ENCODE results near the gene AKAP7. TPM values are rescaled to one million over a fixed set of nuclear protein-coding genes. Genes with fewer than 3 reads are reported as not detected.

AKAP7 gene
- polyA plus RNA-seq, 1 of the 3 experiments (the other 2 are of a cell fraction): 0.58 TPM

DNA sequence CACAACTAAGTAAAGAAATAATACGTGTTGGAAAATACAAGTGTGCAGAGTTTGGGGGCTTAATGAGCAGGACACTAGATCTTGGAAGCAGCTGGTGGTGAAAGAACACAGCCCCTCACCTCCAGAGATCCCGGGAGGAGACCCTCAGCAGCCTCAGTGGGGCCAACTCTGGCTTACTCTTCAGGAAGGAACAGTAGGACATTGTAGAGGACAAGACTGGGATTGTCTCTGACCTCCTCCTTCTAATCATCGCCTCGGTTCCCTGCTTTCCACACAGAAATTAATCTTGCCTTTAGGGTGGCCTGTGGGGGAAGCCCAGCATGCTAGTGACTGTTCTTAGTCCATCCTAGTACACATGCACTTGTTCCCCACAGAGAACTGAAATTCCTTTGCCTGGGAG lies 130.7 kb downstream of the AKAP7 start:
- no peaks in the 10 kb centered on the region for H3F3A ChIP-seq (replicated peaks; ENCODE audit: insufficient read depth)
- no peak for DNase-seq
- no peak overlapping the region for H3K27ac ChIP-seq (ENCODE audit: low read depth in 2 of 2, low read length in 1 of 2)
- TF ChIP-seq TEAD4 (IDR thresholded peaks at IDR 0.05; ENCODE audit: borderline replicate concordance, insufficient read depth): no peak
- TF ChIP-seq EP300 (IDR thresholded peaks at IDR 0.05; ENCODE audit: borderline replicate concordance in 1 of 2, low read depth in 1 of 2, low read length in 1 of 2): no peak
- TF ChIP-seq RFX5 (IDR thresholded peaks at IDR 0.05; ENCODE audit: low read length): no peak
- TF ChIP-seq JUND (IDR thresholded peaks at IDR 0.05): no peak
- TF ChIP-seq, protein P1, sequence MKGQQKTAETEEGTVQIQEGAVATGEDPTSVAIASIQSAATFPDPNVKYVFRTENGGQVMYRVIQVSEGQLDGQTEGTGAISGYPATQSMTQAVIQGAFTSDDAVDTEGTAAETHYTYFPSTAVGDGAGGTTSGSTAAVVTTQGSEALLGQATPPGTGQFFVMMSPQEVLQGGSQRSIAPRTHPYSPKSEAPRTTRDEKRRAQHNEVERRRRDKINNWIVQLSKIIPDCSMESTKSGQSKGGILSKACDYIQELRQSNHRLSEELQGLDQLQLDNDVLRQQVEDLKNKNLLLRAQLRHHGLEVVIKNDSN (IDR thresholded peaks at IDR 0.05; ENCODE audit: borderline replicate concordance, low read depth): no peak
- TF ChIP-seq, protein P2, sequence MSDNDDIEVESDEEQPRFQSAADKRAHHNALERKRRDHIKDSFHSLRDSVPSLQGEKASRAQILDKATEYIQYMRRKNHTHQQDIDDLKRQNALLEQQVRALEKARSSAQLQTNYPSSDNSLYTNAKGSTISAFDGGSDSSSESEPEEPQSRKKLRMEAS (IDR thresholded peaks at IDR 0.05; ENCODE audit: low read depth): no peak
- TF ChIP-seq FOSL2 (IDR thresholded peaks at IDR 0.05; ENCODE audit: borderline replicate concordance, low read depth): no peak
- TF ChIP-seq RXRA (IDR thresholded peaks at IDR 0.05; ENCODE audit: borderline replicate concordance, low read depth): no peak
- no peaks in the 10 kb centered on the region for H3K36me3 ChIP-seq (replicated peaks in 1 of 2; ENCODE audit: control insufficient read depth in 1 of 2, insufficient read depth in 2 of 2, low read length in 1 of 2)
- ChIA-PET POLR2A (no interaction called here), CTCF (no interaction called here)
- no peaks in the 10 kb centered on the region; a peak in 1 of 4 replicates for H3K4me1 ChIP-seq (ENCODE audit: control insufficient read depth in 1 of 2, insufficient read depth in 2 of 2, low read depth in 1 of 2, low read length in 1 of 2)
- H3K9me2 ChIP-seq: 0 out of 2 replicates have a peak, but pooled peaks cover 2% of the 10 kb centered on the region
- WGBS (ENCODE audit: low lambda C conversion rate): 16% methylated on average over 4 of the region's 4 CpGs
- no peak overlapping the region for H3K4me2 ChIP-seq
- no peaks in the 10 kb centered on the region for H3K79me2 ChIP-seq (ENCODE audit: insufficient read depth)
- H3K9me3 ChIP-seq: 0 out of 2 replicates have a peak, but pooled peaks cover 4% of the 10 kb centered on the region
- no peak overlapping the region for H3K9ac ChIP-seq
- no peaks in the 10 kb centered on the region for H4K20me1 ChIP-seq (ENCODE audit: insufficient read depth)
- no peaks in the 10 kb centered on the region for H3K27me3 ChIP-seq (ENCODE audit: insufficient read depth)
- H2AFZ ChIP-seq (ENCODE audit: low read depth): no peak overlapping the region
- H3K4me3 ChIP-seq (ENCODE audit: low read depth in 2 of 2, low read length in 1 of 2): no peak overlapping the region

DNA sequence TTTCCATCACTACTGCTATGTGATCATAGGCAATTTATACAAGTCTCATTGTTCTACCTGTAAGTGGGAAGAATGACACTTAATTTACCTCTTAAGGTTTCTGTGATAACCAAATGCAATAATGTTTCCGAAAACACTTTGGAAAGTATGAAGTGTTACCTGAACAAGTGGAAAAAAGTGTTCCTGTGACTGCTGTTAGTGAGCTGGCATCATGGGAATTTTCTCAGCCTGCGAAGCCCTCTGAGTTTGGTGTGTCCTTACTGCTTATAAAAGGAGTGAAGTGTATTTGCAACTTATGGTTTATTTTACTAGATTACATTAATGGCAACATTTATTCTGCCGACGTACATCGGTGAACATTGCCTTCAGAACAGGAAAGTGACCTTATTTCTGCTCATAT lies 133.0 kb downstream of the AKAP7 start:
- Histone ChIP-seq H2AFZ (ENCODE audit: low read depth) (no peak overlapping the region), H4K20me1 (ENCODE audit: insufficient read depth) (no peaks in the 10 kb centered on the region), H3K79me2 (ENCODE audit: insufficient read depth) (no peaks in the 10 kb centered on the region), H3K36me3 (replicated peaks in 1 of 2; ENCODE audit: control insufficient read depth in 1 of 2, insufficient read depth in 2 of 2, low read length in 1 of 2) (no peaks in the 10 kb centered on the region), H3K4me2 (no peak overlapping the region), H3K4me3 (ENCODE audit: low read depth in 2 of 2, low read length in 1 of 2) (no peak overlapping the region), H3K9me2 (0 out of 2 replicates have a peak, but pooled peaks cover 2% of the 10 kb centered on the region), H3K27ac (ENCODE audit: low read depth in 2 of 2, low read length in 1 of 2) (no peak overlapping the region), H3K9ac (no peak overlapping the region), H3K27me3 (ENCODE audit: insufficient read depth) (no peaks in the 10 kb centered on the region), H3F3A (replicated peaks; ENCODE audit: insufficient read depth) (no peaks in the 10 kb centered on the region), H3K9me3 (0 out of 2 replicates have a peak, but pooled peaks cover 4% of the 10 kb centered on the region), H3K4me1 (ENCODE audit: control insufficient read depth in 1 of 2, insufficient read depth in 2 of 2, low read depth in 1 of 2, low read length in 1 of 2) (no peaks in the 10 kb centered on the region; a peak in 1 of 4 replicates)
- ChIA-PET CTCF (no interaction called here), POLR2A (no interaction called here)
- no peak for DNase-seq
- WGBS (ENCODE audit: low lambda C conversion rate): 58% methylated on average over 5 of the region's 5 CpGs
- TF ChIP-seq, protein P3, sequence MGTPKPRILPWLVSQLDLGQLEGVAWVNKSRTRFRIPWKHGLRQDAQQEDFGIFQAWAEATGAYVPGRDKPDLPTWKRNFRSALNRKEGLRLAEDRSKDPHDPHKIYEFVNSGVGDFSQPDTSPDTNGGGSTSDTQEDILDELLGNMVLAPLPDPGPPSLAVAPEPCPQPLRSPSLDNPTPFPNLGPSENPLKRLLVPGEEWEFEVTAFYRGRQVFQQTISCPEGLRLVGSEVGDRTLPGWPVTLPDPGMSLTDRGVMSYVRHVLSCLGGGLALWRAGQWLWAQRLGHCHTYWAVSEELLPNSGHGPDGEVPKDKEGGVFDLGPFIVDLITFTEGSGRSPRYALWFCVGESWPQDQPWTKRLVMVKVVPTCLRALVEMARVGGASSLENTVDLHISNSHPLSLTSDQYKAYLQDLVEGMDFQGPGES (IDR thresholded peaks at IDR 0.05; ENCODE audit: low read depth, low read length): no peak
- no peak for TF ChIP-seq FOSL2 (IDR thresholded peaks at IDR 0.05; ENCODE audit: borderline replicate concordance, low read depth)
- TF ChIP-seq, protein P4, sequence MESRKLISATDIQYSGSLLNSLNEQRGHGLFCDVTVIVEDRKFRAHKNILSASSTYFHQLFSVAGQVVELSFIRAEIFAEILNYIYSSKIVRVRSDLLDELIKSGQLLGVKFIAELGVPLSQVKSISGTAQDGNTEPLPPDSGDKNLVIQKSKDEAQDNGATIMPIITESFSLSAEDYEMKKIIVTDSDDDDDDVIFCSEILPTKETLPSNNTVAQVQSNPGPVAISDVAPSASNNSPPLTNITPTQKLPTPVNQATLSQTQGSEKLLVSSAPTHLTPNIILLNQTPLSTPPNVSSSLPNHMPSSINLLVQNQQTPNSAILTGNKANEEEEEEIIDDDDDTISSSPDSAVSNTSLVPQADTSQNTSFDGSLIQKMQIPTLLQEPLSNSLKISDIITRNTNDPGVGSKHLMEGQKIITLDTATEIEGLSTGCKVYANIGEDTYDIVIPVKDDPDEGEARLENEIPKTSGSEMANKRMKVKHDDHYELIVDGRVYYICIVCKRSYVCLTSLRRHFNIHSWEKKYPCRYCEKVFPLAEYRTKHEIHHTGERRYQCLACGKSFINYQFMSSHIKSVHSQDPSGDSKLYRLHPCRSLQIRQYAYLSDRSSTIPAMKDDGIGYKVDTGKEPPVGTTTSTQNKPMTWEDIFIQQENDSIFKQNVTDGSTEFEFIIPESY (IDR thresholded peaks at IDR 0.05; ENCODE audit: borderline replicate concordance, low read depth): no peak
- TF ChIP-seq RFX5 (IDR thresholded peaks at IDR 0.05; ENCODE audit: low read length): no peak
- no peak for TF ChIP-seq MEF2A (IDR thresholded peaks at IDR 0.05; ENCODE audit: borderline replicate concordance, low read depth)
- no peak for TF ChIP-seq FOXJ3 (CRISPR knock-in tag; IDR thresholded peaks at IDR 0.05)
- TF ChIP-seq ELF1 (IDR thresholded peaks at IDR 0.05): no peak
- TF ChIP-seq TEAD4 (IDR thresholded peaks at IDR 0.05; ENCODE audit: borderline replicate concordance, insufficient read depth): no peak
- no peak for TF ChIP-seq YY1 (IDR thresholded peaks at IDR 0.05; ENCODE audit: low read depth)
- TF ChIP-seq, protein P2 (IDR thresholded peaks at IDR 0.05; ENCODE audit: low read depth): no peak
- TF ChIP-seq TAF1 (IDR thresholded peaks at IDR 0.05; ENCODE audit: borderline replicate concordance, low read depth, low read length): no peak
- no peak for TF ChIP-seq JUND (IDR thresholded peaks at IDR 0.05)
- TF ChIP-seq, protein P5, sequence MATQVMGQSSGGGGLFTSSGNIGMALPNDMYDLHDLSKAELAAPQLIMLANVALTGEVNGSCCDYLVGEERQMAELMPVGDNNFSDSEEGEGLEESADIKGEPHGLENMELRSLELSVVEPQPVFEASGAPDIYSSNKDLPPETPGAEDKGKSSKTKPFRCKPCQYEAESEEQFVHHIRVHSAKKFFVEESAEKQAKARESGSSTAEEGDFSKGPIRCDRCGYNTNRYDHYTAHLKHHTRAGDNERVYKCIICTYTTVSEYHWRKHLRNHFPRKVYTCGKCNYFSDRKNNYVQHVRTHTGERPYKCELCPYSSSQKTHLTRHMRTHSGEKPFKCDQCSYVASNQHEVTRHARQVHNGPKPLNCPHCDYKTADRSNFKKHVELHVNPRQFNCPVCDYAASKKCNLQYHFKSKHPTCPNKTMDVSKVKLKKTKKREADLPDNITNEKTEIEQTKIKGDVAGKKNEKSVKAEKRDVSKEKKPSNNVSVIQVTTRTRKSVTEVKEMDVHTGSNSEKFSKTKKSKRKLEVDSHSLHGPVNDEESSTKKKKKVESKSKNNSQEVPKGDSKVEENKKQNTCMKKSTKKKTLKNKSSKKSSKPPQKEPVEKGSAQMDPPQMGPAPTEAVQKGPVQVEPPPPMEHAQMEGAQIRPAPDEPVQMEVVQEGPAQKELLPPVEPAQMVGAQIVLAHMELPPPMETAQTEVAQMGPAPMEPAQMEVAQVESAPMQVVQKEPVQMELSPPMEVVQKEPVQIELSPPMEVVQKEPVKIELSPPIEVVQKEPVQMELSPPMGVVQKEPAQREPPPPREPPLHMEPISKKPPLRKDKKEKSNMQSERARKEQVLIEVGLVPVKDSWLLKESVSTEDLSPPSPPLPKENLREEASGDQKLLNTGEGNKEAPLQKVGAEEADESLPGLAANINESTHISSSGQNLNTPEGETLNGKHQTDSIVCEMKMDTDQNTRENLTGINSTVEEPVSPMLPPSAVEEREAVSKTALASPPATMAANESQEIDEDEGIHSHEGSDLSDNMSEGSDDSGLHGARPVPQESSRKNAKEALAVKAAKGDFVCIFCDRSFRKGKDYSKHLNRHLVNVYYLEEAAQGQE (IDR thresholded peaks at IDR 0.05; ENCODE audit: low read depth, low read length): no peak
- no peak for TF ChIP-seq CHD2 (IDR thresholded peaks at IDR 0.05; ENCODE audit: low read length, partially characterized antibody)
- TF ChIP-seq NFIC (IDR thresholded peaks at IDR 0.05; ENCODE audit: borderline replicate concordance): no peak
- TF ChIP-seq GATA2 (CRISPR knock-in tag; IDR thresholded peaks at IDR 0.05): no peak
- TF ChIP-seq RAD21 (IDR thresholded peaks at IDR 0.05; ENCODE audit: low read length): no peak
